ENCODE data around the gene SPCS2. TPM values are rescaled to one million over a fixed set of nuclear protein-coding genes. Genes with fewer than 3 reads are reported as not detected.

Gene SPCS2
- total RNA-seq, 2 experiments from 2014 or later, result 36.5 to 42.9 TPM

GRCh38 chr11:74953451-74953850 lies 4.4 kb downstream of the SPCS2 start:
- intact Hi-C loops (cut with DNase I, micrococcal nuclease), result loop anchor here in 1 of 2 experiments (5.0 kb wide), 1 partner anchor 781 kb away; the partner anchor contains the start of genes C2CD3 and PPME1
- Mint-ChIP-seq H3K27ac (no peak overlapping the region), H3K4me1 (ENCODE audit: low read depth) (peaks cover 95% of the 10 kb centered on the region), H3K4me3 (no peak overlapping the region), H3K9me3 (no peaks in the 10 kb centered on the region), H3K36me3 (ENCODE audit: low read depth) (peaks cover 80% of the 10 kb centered on the region), H3K27me3 (no peaks in the 10 kb centered on the region)
- DNase-seq (no peak), ATAC-seq (ENCODE audit: poor library complexity) (no peak)
- H3K4me3 ChIP-seq (ENCODE audit: low read length), result no peak overlapping the region
- no peaks in the 10 kb centered on the region for H3K27me3 ChIP-seq (ENCODE audit: control insufficient read depth in 1 of 2, insufficient read depth in 2 of 2, low read length in 2 of 2)
- H3K4me1 ChIP-seq (ENCODE audit: insufficient read depth, low read length), result peaks cover 28% of the 10 kb centered on the region
- POLR2A ChIA-PET, result no interaction called here
- TF ChIP-seq CTCF (IDR thresholded peaks at IDR 0.05), result no peak
- H3K27ac ChIP-seq (ENCODE audit: low read depth in 1 of 2, low read length in 2 of 2), result no peak overlapping the region
- no peaks in the 10 kb centered on the region for H3K9me3 ChIP-seq (ENCODE audit: control insufficient read depth in 1 of 2, insufficient read depth in 1 of 2, low read length in 2 of 2)
- peaks cover 28% of the 10 kb centered on the region for H3K36me3 ChIP-seq (ENCODE audit: insufficient read depth, low read length)
- CTCF ChIA-PET, result no interaction called here

GRCh38 chr11:74954199-74954598 lies 5.1 kb downstream of the SPCS2 start:
- Mint-ChIP-seq H3K4me3 (no peak overlapping the region), H3K27me3 (no peaks in the 10 kb centered on the region), H3K27ac (no peak overlapping the region), H3K4me1 (ENCODE audit: low read depth) (peaks cover 95% of the 10 kb centered on the region), H3K36me3 (ENCODE audit: low read depth) (peaks cover 78% of the 10 kb centered on the region), H3K9me3 (no peaks in the 10 kb centered on the region)
- Histone ChIP-seq H3K27me3 (ENCODE audit: control insufficient read depth in 1 of 2, insufficient read depth in 2 of 2, low read length in 2 of 2) (no peaks in the 10 kb centered on the region), H3K4me1 (ENCODE audit: insufficient read depth, low read length) (peaks cover 24% of the 10 kb centered on the region), H3K9me3 (ENCODE audit: control insufficient read depth in 1 of 2, insufficient read depth in 1 of 2, low read length in 2 of 2) (no peaks in the 10 kb centered on the region), H3K36me3 (ENCODE audit: insufficient read depth, low read length) (peaks cover 31% of the 10 kb centered on the region), H3K27ac (ENCODE audit: low read depth in 1 of 2, low read length in 2 of 2) (no peak overlapping the region), H3K4me3 (ENCODE audit: low read length) (no peak overlapping the region)
- DNase-seq, result no peak
- ATAC-seq (ENCODE audit: poor library complexity), result no peak
- ChIA-PET CTCF (no interaction called here), POLR2A (no interaction called here)
- TF ChIP-seq CTCF (IDR thresholded peaks at IDR 0.05), result no peak
- intact Hi-C loops (cut with DNase I, micrococcal nuclease), result loop anchor here in 1 of 2 experiments (5.0 kb wide), 1 partner anchor 782 kb away; the partner anchor contains the start of genes C2CD3 and PPME1

GRCh38 chr11:74956397-74957015 lies 7.4 kb downstream of the SPCS2 start:
- DNase-seq, result no peak
- Mint-ChIP-seq H3K4me1 (ENCODE audit: low read depth) (peaks cover 90% of the 10 kb centered on the region), H3K4me3 (no peak overlapping the region), H3K27me3 (no peaks in the 10 kb centered on the region), H3K36me3 (ENCODE audit: low read depth) (peaks cover 73% of the 10 kb centered on the region), H3K27ac (no peak overlapping the region), H3K9me3 (no peaks in the 10 kb centered on the region)
- Histone ChIP-seq H3K4me3 (ENCODE audit: low read length) (no peak overlapping the region), H3K9me3 (ENCODE audit: control insufficient read depth in 1 of 2, insufficient read depth in 1 of 2, low read length in 2 of 2) (no peaks in the 10 kb centered on the region), H3K4me1 (ENCODE audit: insufficient read depth, low read length) (peaks cover 10% of the 10 kb centered on the region), H3K27me3 (ENCODE audit: control insufficient read depth in 1 of 2, insufficient read depth in 2 of 2, low read length in 2 of 2) (no peaks in the 10 kb centered on the region), H3K36me3 (ENCODE audit: insufficient read depth, low read length) (peaks cover 43% of the 10 kb centered on the region), H3K27ac (ENCODE audit: low read depth in 1 of 2, low read length in 2 of 2) (no peak overlapping the region)
- ChIA-PET POLR2A (no interaction called here), CTCF (no interaction called here)
- intact Hi-C loops (cut with DNase I, micrococcal nuclease), result no loop called here
- ATAC-seq (ENCODE audit: poor library complexity), result no peak
- TF ChIP-seq CTCF (IDR thresholded peaks at IDR 0.05), result no peak

Measured in CD4-positive, alpha-beta T cell (primary cell).